ENCODE measurements around the gene ACYP2.

Gene ACYP2

GRCh38 chr2:54347622-54348021 lies 232.2 kb downstream of the ACYP2 start:
- DNase-seq (ENCODE audit: low read depth, low spot score), result no peak
- H3K36me3 ChIP-seq (ENCODE audit: insufficient read depth, low read length), result no peaks in the 10 kb centered on the region
- TF ChIP-seq POLR2AphosphoS5 (IDR thresholded peaks at IDR 0.05; ENCODE audit: borderline replicate concordance, low read depth, low read length) (no peak), EZH2 (IDR thresholded peaks at IDR 0.05) (no peak), FOXP2 (optimal IDR thresholded peaks at IDR 0.05; ENCODE audit: control extremely low read depth, extremely low read length, insufficient read depth) (no peak)
- H3K9ac ChIP-seq (ENCODE audit: insufficient read length), result no peak overlapping the region
- no peaks in the 10 kb centered on the region for H3K9me3 ChIP-seq (ENCODE audit: low read depth, low read length)
- H3K4me3 ChIP-seq, result no peak overlapping the region
- no peak overlapping the region for H3K27ac ChIP-seq

GRCh38 chr2:54348646-54349045 lies 233.2 kb downstream of the ACYP2 start:
- DNase-seq (ENCODE audit: low read depth, low spot score), result no peak
- no peak for TF ChIP-seq POLR2AphosphoS5 (IDR thresholded peaks at IDR 0.05; ENCODE audit: borderline replicate concordance, low read depth, low read length)
- no peak for TF ChIP-seq FOXP2 (optimal IDR thresholded peaks at IDR 0.05; ENCODE audit: control extremely low read depth, extremely low read length, insufficient read depth)
- TF ChIP-seq EZH2 (IDR thresholded peaks at IDR 0.05), result no peak
- H3K27ac ChIP-seq, result no peak overlapping the region

GRCh38 chr2:54350426-54350825 lies 235.0 kb downstream of the ACYP2 start:
- Histone ChIP-seq H3K27ac (no peak overlapping the region), H3K4me3 (no peak overlapping the region), H3K36me3 (ENCODE audit: insufficient read depth, low read length) (no peaks in the 10 kb centered on the region), H3K9me3 (ENCODE audit: low read depth, low read length) (no peaks in the 10 kb centered on the region), H3K9ac (ENCODE audit: insufficient read length) (no peak overlapping the region)
- no peak for DNase-seq (ENCODE audit: low read depth, low spot score)
- TF ChIP-seq EZH2 (IDR thresholded peaks at IDR 0.05), result no peak
- no peak for TF ChIP-seq POLR2AphosphoS5 (IDR thresholded peaks at IDR 0.05; ENCODE audit: borderline replicate concordance, low read depth, low read length)
- no peak for TF ChIP-seq FOXP2 (optimal IDR thresholded peaks at IDR 0.05; ENCODE audit: control extremely low read depth, extremely low read length, insufficient read depth)

More at GRCh38 chr2:54348646-54349045, 233.2 kb downstream of the ACYP2 start:
- no peak overlapping the region for H3K9ac ChIP-seq (ENCODE audit: insufficient read length)
- H3K4me3 ChIP-seq, result no peak overlapping the region
- no peaks in the 10 kb centered on the region for H3K9me3 ChIP-seq (ENCODE audit: low read depth, low read length)
- no peaks in the 10 kb centered on the region for H3K36me3 ChIP-seq (ENCODE audit: insufficient read depth, low read length)

GRCh38 chr2:54353216-54353615 lies 237.8 kb downstream of the ACYP2 start:
- Histone ChIP-seq H3K9ac (ENCODE audit: insufficient read length) (no peak overlapping the region), H3K4me3 (no peak overlapping the region), H3K9me3 (ENCODE audit: low read depth, low read length) (no peaks in the 10 kb centered on the region), H3K36me3 (ENCODE audit: insufficient read depth, low read length) (no peaks in the 10 kb centered on the region), H3K27ac (no peak overlapping the region)
- TF ChIP-seq FOXP2 (optimal IDR thresholded peaks at IDR 0.05; ENCODE audit: control extremely low read depth, extremely low read length, insufficient read depth), result no peak
- TF ChIP-seq EZH2 (IDR thresholded peaks at IDR 0.05), result no peak
- TF ChIP-seq POLR2AphosphoS5 (IDR thresholded peaks at IDR 0.05; ENCODE audit: borderline replicate concordance, low read depth, low read length), result no peak
- no peak for DNase-seq (ENCODE audit: low read depth, low spot score)

Measured in SK-N-MC (cell line).